IMR-90 (cell line): ENCODE data around the gene POLR2C. TPM values are rescaled to one million over a fixed set of nuclear protein-coding genes. Genes with fewer than 3 reads are reported as not detected.

Experiments used
- ATAC-seq: fragments of 200-7000 bp; cut with Tn5 transposase; 2 replicates; pipeline ENCODE4 v1.9.1; 2020; ENCODE audit warnings: low read depth, mild to moderate bottlenecking, moderate library complexity
- BruUV-seq: library from RNA; stranded (reverse); fragments of 400-500 nt; replicated peaks from 2 replicates; lab custom pipeline; 2021; lab: Mats Ljungman, UMichigan
- CTCF ChIA-PET: fragments of 300-600 bp; formaldehyde crosslinking; extraction: SDS; loops from one replicate; lab custom pipeline; 2021; ENCODE audit warnings: antibody characterized with exemption; lab: Yijun Ruan, JAX
- POLR2A ChIA-PET: fragments of 300-600 bp; sonication (Branson Sonifier 250); formaldehyde crosslinking; loops from one replicate; lab custom pipeline; 2022; ENCODE audit warnings: antibody characterized with exemption; ENCODE audit not compliant: unreplicated experiment; lab: Charles Lee
- DNase-seq: peaks from one replicate; pipeline ENCODE4 v3.0.0; 2013
- H2AFZ ChIP-seq: replicated peaks from 2 replicates; pipeline ENCODE3; 2013; ENCODE audit warnings: low read length, mild to moderate bottlenecking; ENCODE audit not compliant: poor library complexity
- H2AK5ac ChIP-seq: 2 replicates; pipeline ENCODE4 v1.6.1; 2013; ENCODE audit warnings: low read depth, low read length, inconsistent platforms
- H2AK9ac ChIP-seq: replicated peaks from 2 replicates; pipeline ENCODE3; 2013; ENCODE audit warnings: mild to moderate bottlenecking, low read depth, low read length, moderate library complexity; ENCODE audit not compliant: poor library complexity
- H2BK120ac ChIP-seq: 2 replicates; pipeline ENCODE4 v1.6.1; 2013; ENCODE audit warnings: low read depth, low read length, inconsistent platforms
- H2BK15ac ChIP-seq: 3 replicates; pipeline ENCODE4 v1.6.1; 2013; ENCODE audit warnings: low read depth, low read length, inconsistent platforms
- H2BK20ac ChIP-seq: 2 replicates; pipeline ENCODE4 v1.6.1; 2013; ENCODE audit warnings: low read depth, mild to moderate bottlenecking, inconsistent platforms, low read length, moderate library complexity
- H2BK5ac ChIP-seq: 2 replicates; pipeline ENCODE4 v1.6.1; 2013; ENCODE audit warnings: mild to moderate bottlenecking, low read depth, low read length, inconsistent platforms; ENCODE audit not compliant: poor library complexity, severe bottlenecking
- H3K14ac ChIP-seq: replicated peaks from 2 replicates; pipeline ENCODE4 v1.6.1; 2013; ENCODE audit warnings: low read depth, low read length, inconsistent platforms
- H3K18ac ChIP-seq: 2 replicates; pipeline ENCODE4 v1.6.1; 2013; ENCODE audit warnings: low read depth, low read length, control low read depth
- H3K23ac ChIP-seq: 2 replicates; pipeline ENCODE4 v1.6.1; 2013; ENCODE audit warnings: low read depth, low read length, inconsistent platforms
- H3K27ac ChIP-seq: 2 replicates; pipeline ENCODE4 v1.5.1; 2013; ENCODE audit warnings: mild to moderate bottlenecking, control low read depth, low read length; ENCODE audit not compliant: insufficient read depth
- H3K27me3 ChIP-seq: 2 replicates; pipeline ENCODE4 v1.6.1; 2013; ENCODE audit warnings: low read length; ENCODE audit not compliant: control insufficient read depth, insufficient read depth
- H3K36me3 ChIP-seq: 2 replicates; pipeline ENCODE4 v1.6.1; 2013; ENCODE audit warnings: low read length, mixed read lengths; ENCODE audit not compliant: control insufficient read depth, insufficient read depth
- H3K4ac ChIP-seq: 2 replicates; pipeline ENCODE4 v1.6.1; 2013; ENCODE audit warnings: low read depth, low read length, inconsistent platforms
- H3K4me1 ChIP-seq: 2 replicates; pipeline ENCODE4 v1.6.1; 2013; ENCODE audit warnings: low read length, mixed read lengths; ENCODE audit not compliant: control insufficient read depth, insufficient read depth
- H3K4me2 ChIP-seq: 2 replicates; pipeline ENCODE4 v1.6.1; 2013; ENCODE audit warnings: low read depth, mild to moderate bottlenecking, control low read depth, low read length, moderate library complexity
- H3K4me3 ChIP-seq: 2 replicates; pipeline ENCODE4 v1.5.1; 2013; ENCODE audit warnings: low read depth, mild to moderate bottlenecking, control low read depth, low read length, moderate library complexity; ENCODE audit not compliant: insufficient read depth
- H3K56ac ChIP-seq: 2 replicates; pipeline ENCODE4 v1.6.1; 2013; ENCODE audit warnings: low read length, inconsistent platforms; ENCODE audit not compliant: insufficient read depth; ENCODE audit errors: extremely low read depth
- H3K79me1 ChIP-seq, 2 experiments: 2 replicates each; pipeline ENCODE4 v1.6.1; 2013; ENCODE audit warnings: low read length in 2 of 2, inconsistent platforms in 1 of 2, low read depth in 1 of 2
- H3K9ac ChIP-seq: 2 replicates; pipeline ENCODE4 v1.6.1; 2013; ENCODE audit warnings: low read depth, low read length, control low read depth
- H3K9me1 ChIP-seq: 2 replicates; pipeline ENCODE4 v1.6.1; 2013; ENCODE audit warnings: low read length, inconsistent platforms; ENCODE audit not compliant: insufficient read depth
- H3K9me3 ChIP-seq: 2 replicates; pipeline ENCODE4 v1.6.1; 2013; ENCODE audit warnings: low read length; ENCODE audit not compliant: control insufficient read depth, insufficient read depth
- H4K20me1 ChIP-seq: 2 replicates; pipeline ENCODE4 v1.6.1; 2013; ENCODE audit warnings: low read length, inconsistent platforms; ENCODE audit not compliant: insufficient read depth
- H4K5ac ChIP-seq: 2 replicates; pipeline ENCODE4 v1.6.1; 2013; ENCODE audit warnings: mild to moderate bottlenecking, low read depth, low read length, control low read depth
- H4K8ac ChIP-seq, 2 experiments: 2 replicates each; pipeline ENCODE4 v1.6.1; 2013; ENCODE audit warnings: low read depth in 2 of 2, low read length in 2 of 2, control low read depth in 1 of 2, inconsistent platforms in 1 of 2
- H4K91ac ChIP-seq: 2 replicates; pipeline ENCODE4 v1.6.1; 2013; ENCODE audit warnings: low read depth, low read length, inconsistent platforms; ENCODE audit not compliant: insufficient read depth
- BHLHE40 ChIP-seq: fragments of 150-350 bp; IDR thresholded peaks from 2 replicates; pipeline ENCODE4 v1.6.1; 2016; ENCODE audit warnings: mild to moderate bottlenecking, low read depth, low read length
- CEBPB ChIP-seq: IDR thresholded peaks from 2 replicates; pipeline ENCODE4 v1.6.1; 2012; ENCODE audit warnings: low read depth, low read length, improper control_type of control experiment
- CHD1 ChIP-seq: IDR thresholded peaks from 2 replicates; pipeline ENCODE4 v1.6.1; 2012; ENCODE audit warnings: low read depth, low read length, improper control_type of control experiment
- CTCF ChIP-seq: conservative IDR thresholded peaks from 2 replicates; pipeline ENCODE4 v1.5.1; 2012; ENCODE audit warnings: mild to moderate bottlenecking, low read depth, low read length, improper control_type of control experiment
- ELK1 ChIP-seq: fragments of 150-350 bp; IDR thresholded peaks from 2 replicates; pipeline ENCODE4 v1.6.1; 2016; ENCODE audit warnings: low read depth, mild to moderate bottlenecking, low read length, moderate library complexity, borderline replicate concordance
- FOS ChIP-seq: fragments of 150-350 bp; IDR thresholded peaks from 2 replicates; pipeline ENCODE4 v1.6.1; 2016; ENCODE audit warnings: low read depth, low read length
- MAFK ChIP-seq: IDR thresholded peaks from 2 replicates; pipeline ENCODE4 v1.6.1; 2012; ENCODE audit warnings: low read depth, low read length, improper control_type of control experiment
- MAZ ChIP-seq: IDR thresholded peaks from 2 replicates; pipeline ENCODE4 v1.6.1; 2012; ENCODE audit warnings: low read depth, mild to moderate bottlenecking, low read length, improper control_type of control experiment, moderate library complexity, borderline replicate concordance
- NFE2L2 ChIP-seq: fragments of 150-350 bp; IDR thresholded peaks from 2 replicates; pipeline ENCODE4 v1.6.1; 2016; ENCODE audit warnings: low read depth, mild to moderate bottlenecking, low read length
- POLR2A ChIP-seq: IDR thresholded peaks from 2 replicates; pipeline ENCODE4 v1.6.1; 2012; ENCODE audit warnings: mild to moderate bottlenecking, low read depth, low read length
- RAD21 ChIP-seq: IDR thresholded peaks from 2 replicates; pipeline ENCODE4 v1.6.1; 2012; ENCODE audit warnings: low read length, improper control_type of control experiment
- RCOR1 ChIP-seq: IDR thresholded peaks from 2 replicates; pipeline ENCODE4 v1.6.1; 2012; ENCODE audit warnings: mild to moderate bottlenecking, low read length, improper control_type of control experiment; ENCODE audit not compliant: insufficient replicate concordance
- RFX5 ChIP-seq: IDR thresholded peaks from 2 replicates; pipeline ENCODE4 v1.8.0; 2012; ENCODE audit warnings: low read depth, mild to moderate bottlenecking, low read length, moderate library complexity
- SMC3 ChIP-seq: fragments of 150-350 bp; IDR thresholded peaks from 2 replicates; pipeline ENCODE4 v1.6.1; 2016; ENCODE audit warnings: low read depth, mild to moderate bottlenecking, antibody characterized with exemption, low read length, moderate library complexity
- USF2 ChIP-seq: fragments of 150-350 bp; IDR thresholded peaks from 2 replicates; pipeline ENCODE4 v1.6.1; 2017; ENCODE audit warnings: mild to moderate bottlenecking, antibody characterized with exemption, low read length, low read depth
- WGBS, 2 experiments: methylation state at CpG; one replicate each; pipeline versions ENCODE4 v1.1.5 to v1.1.7; 2013; ENCODE audit warnings: missing lambda C conversion rate in 2 of 2; ENCODE audit not compliant: insufficient read length in 1 of 2; ENCODE audit errors: extremely low coverage in 2 of 2; 5-methylcytosine and 5-hydroxymethylcytosine counted together
- dilution Hi-C: fragments of 300-500 bp; cut with HindIII; formaldehyde crosslinking; loops from one replicate; pipeline ENCODE4 v1.14.3; 2018; ENCODE audit warnings: low sequenced_read_pairs; ENCODE audit not compliant: unreplicated experiment
- in situ Hi-C: fragments of 300-500 bp; cut with MboI; formaldehyde crosslinking; loops from 3 replicates; pipeline ENCODE4 v1.14.3; 2019; ENCODE audit warnings: low sequenced_read_pairs, inconsistent platforms, mixed read lengths
- intact Hi-C: fragments of 100-400 bp; cut with micrococcal nuclease; formaldehyde crosslinking; loops from 2 replicates; pipeline ENCODE4 v1.10.0; 2022
- polyA plus RNA-seq, 3 experiments: library from polyadenylated mRNA; depleted of rRNA; stranded (reverse); fragments of >200 nt; gene quantifications; 2 replicates each; pipeline ENCODE4 v1.2.3, GENCODE V29; 2012; ENCODE audit warnings: low replicate concordance in 1 of 3
- total RNA-seq: library from RNA; depleted of rRNA; stranded (reverse); fragments of >200 nt; gene quantifications from 2 replicates; pipeline ENCODE4 v1.2.3, GENCODE V29; 2012

POLR2C gene
- total and polyA plus RNA-seq, 2 of the 4 experiments (the other 2 are of a cell fraction) = 137 to 340 TPM

GRCh38 chr16:57471209-57471608 lies 8.7 kb downstream of the POLR2C start:
- intact Hi-C loops = no loop called here
- H3K14ac ChIP-seq = no peak overlapping the region
- H2BK20ac ChIP-seq = no peak overlapping the region
- no peak overlapping the region for H4K8ac ChIP-seq
- H3K4me3 ChIP-seq = no peak overlapping the region
- H4K20me1 ChIP-seq = 0 out of 2 replicates have a peak, but pooled peaks cover 10% of the 10 kb centered on the region
- H4K5ac ChIP-seq = no peak overlapping the region
- in situ Hi-C loops = no loop called here
- H3K79me1 ChIP-seq = peaks cover 9 to 18% of the 10 kb centered on the region in 2 experiments
- TF ChIP-seq FOS = no peak
- no peak for TF ChIP-seq NFE2L2
- no peak for TF ChIP-seq ELK1
- TF ChIP-seq RFX5 = no peak
- no peak for TF ChIP-seq CEBPB
- TF ChIP-seq CTCF = no peak
- no peak for TF ChIP-seq RCOR1
- no peak for TF ChIP-seq CHD1
- TF ChIP-seq MAFK = no peak
- no peak for TF ChIP-seq BHLHE40
- no peak for TF ChIP-seq MAZ
- no peak for TF ChIP-seq USF2
- TF ChIP-seq RAD21 = no peak
- no peak for TF ChIP-seq SMC3
- no peak for TF ChIP-seq POLR2A
- H3K27ac ChIP-seq = no peak overlapping the region
- H2BK15ac ChIP-seq = no peak overlapping the region
- H2AK5ac ChIP-seq = no peak overlapping the region
- H4K91ac ChIP-seq = no peak overlapping the region
- H2AFZ ChIP-seq = no peak overlapping the region
- no peaks in the 10 kb centered on the region for H3K4me1 ChIP-seq
- no peak overlapping the region for H3K23ac ChIP-seq
- no peak overlapping the region for H2AK9ac ChIP-seq
- H3K4me2 ChIP-seq = no peak overlapping the region
- ChIA-PET POLR2A (no interaction called here), CTCF (no interaction called here)
- BruUV-seq = no TSS peak
- H3K9me3 ChIP-seq = no peaks in the 10 kb centered on the region
- H3K56ac ChIP-seq = no peak overlapping the region
- H3K9ac ChIP-seq = no peak overlapping the region
- no peak overlapping the region for H2BK5ac ChIP-seq
- no peak overlapping the region for H3K18ac ChIP-seq
- dilution Hi-C loops = no loop called here
- DNase-seq (no peak), ATAC-seq (no peak)
- no peaks in the 10 kb centered on the region for H3K27me3 ChIP-seq
- no peaks in the 10 kb centered on the region for H3K9me1 ChIP-seq
- WGBS, 2 experiments = no CpG with 5 or more reads among the region's 1 CpG
- H3K4ac ChIP-seq = no peak overlapping the region
- no peak overlapping the region for H2BK120ac ChIP-seq
- peaks cover 57% of the 10 kb centered on the region for H3K36me3 ChIP-seq
